Measurements from ENCODE around the gene CBLB. TPM values are rescaled to one million over a fixed set of nuclear protein-coding genes. Genes with fewer than 3 reads are reported as not detected.
"Not testable (repeated sequence)": the region's sequence is repeated elsewhere in the genome, so short reads cannot be mapped to it uniquely, and the experiment has no call there.

The CBLB gene
- total RNA-seq, 1 experiment from 2014 or later: 3.8 TPM

GRCh38 chr3:105821433-105821832 is 47.4 kb downstream of the CBLB start:
- no peak for DNase-seq (ENCODE audit: low spot score)

- DNase-seq (ENCODE audit: low spot score): no peak
These were observed 52.0 kb downstream of the CBLB start for GRCh38 chr3:105816833-105817232.

- DNase-seq (ENCODE audit: low spot score): not testable (repeated sequence)
These were observed 53.5 kb downstream of the CBLB start for GRCh38 chr3:105815331-105815730.

GRCh38 chr3:105813710-105814109 is 55.1 kb downstream of the CBLB start:
- no peak for DNase-seq (ENCODE audit: low spot score)

- DNase-seq (ENCODE audit: low spot score): peak; percentile 17
These were observed 56.6 kb downstream of the CBLB start for GRCh38 chr3:105812194-105812586.

GRCh38 chr3:105811518-105812193 is 57.2 kb downstream of the CBLB start:
- no peak for DNase-seq (ENCODE audit: low spot score)

GRCh38 chr3:105809208-105809888 is 59.5 kb downstream of the CBLB start:
- peak; percentile 57 for DNase-seq (ENCODE audit: low spot score)

- DNase-seq (ENCODE audit: low spot score): no peak
These were observed 61.1 kb downstream of the CBLB start for GRCh38 chr3:105807701-105808100.

- DNase-seq (ENCODE audit: low spot score): no peak
These were observed 61.7 kb downstream of the CBLB start for GRCh38 chr3:105807146-105807545.

- DNase-seq (ENCODE audit: low spot score): no peak
These were observed 62.5 kb downstream of the CBLB start for GRCh38 chr3:105806359-105806758.

GRCh38 chr3:105805404-105805803 is 63.4 kb downstream of the CBLB start:
- no peak for DNase-seq (ENCODE audit: low spot score)

- DNase-seq (ENCODE audit: low spot score): no peak
These were observed 66.6 kb downstream of the CBLB start for GRCh38 chr3:105802118-105802706.

- no peak for DNase-seq (ENCODE audit: low spot score)
These were observed 67.4 kb downstream of the CBLB start for GRCh38 chr3:105801397-105801796.

- no peak for DNase-seq (ENCODE audit: low spot score)
These were observed 68.5 kb downstream of the CBLB start for GRCh38 chr3:105800320-105800719.

GRCh38 chr3:105799286-105799685 is 69.5 kb downstream of the CBLB start:
- no peak for DNase-seq (ENCODE audit: low spot score)

GRCh38 chr3:105798381-105798934 is 70.4 kb downstream of the CBLB start:
- no peak for DNase-seq (ENCODE audit: low spot score)

GRCh38 chr3:105793040-105793439 is 75.8 kb downstream of the CBLB start:
- no peak for DNase-seq (ENCODE audit: low spot score)

GRCh38 chr3:105791919-105792786 is 76.7 kb downstream of the CBLB start:
- DNase-seq (ENCODE audit: low spot score): no peak

GRCh38 chr3:105791131-105791530 is 77.7 kb downstream of the CBLB start:
- DNase-seq (ENCODE audit: low spot score): no peak

GRCh38 chr3:105790534-105790933 is 78.3 kb downstream of the CBLB start:
- DNase-seq (ENCODE audit: low spot score): no peak

- DNase-seq (ENCODE audit: low spot score): no peak
These were observed 80.2 kb downstream of the CBLB start for GRCh38 chr3:105788593-105788992.

- DNase-seq (ENCODE audit: low spot score): no peak
These were observed 81.4 kb downstream of the CBLB start for GRCh38 chr3:105787453-105787852.

Data from HT-29 (cell line).